Right atrium auricular region (tissue), 2 donors: ENCODE measurements around the gene CEBPG. TPM values are rescaled to one million over a fixed set of nuclear protein-coding genes. Genes with fewer than 3 reads are reported as not detected.

Experiments used
- DNase-seq: peaks from one replicate; pipeline ENCODE4 v3.0.0-alpha.2; 2019; ENCODE audit warnings: low spot score
- H3K27ac ChIP-seq, 2 donors: fragments of 200-600 bp; sonication (generic); 1 replicate in 1 of 2; 2 replicates in 1 of 2; pipeline ENCODE4 v1.5.1; 2016 to 2019
- H3K27me3 ChIP-seq, 2 donors: fragments of 200-600 bp; sonication (generic); one replicate each; pipeline versions ENCODE4 v1.5.1 to v1.6.0; 2017 to 2019
- H3K36me3 ChIP-seq: fragments of 200-600 bp; sonication (generic); one replicate; pipeline ENCODE4 v1.5.1; 2016
- H3K4me1 ChIP-seq, 2 donors: fragments of 200-600 bp; sonication (generic); one replicate each; pipeline versions ENCODE4 v1.5.1 to v1.6.0; 2017 to 2019
- H3K4me3 ChIP-seq, 2 donors: fragments of 200-600 bp; sonication (generic); 1 replicate in 1 of 2; 2 replicates in 1 of 2; pipeline ENCODE4 v1.5.1; 2017 to 2019; ENCODE audit warnings: mild to moderate bottlenecking in 1 of 2, moderate library complexity in 1 of 2
- H3K9me3 ChIP-seq, 2 donors: fragments of 200-600 bp; sonication (generic); one replicate each; pipeline ENCODE4 v1.5.1; 2019
- CTCF ChIP-seq, 2 donors: fragments of 200-600 bp; sonication (generic); IDR thresholded peaks; one replicate each; pipeline ENCODE4 v1.5.1; 2019; ENCODE audit warnings: antibody characterized with exemption in 2 of 2
- total RNA-seq, 2 donors: library from RNA; depleted of rRNA; stranded (reverse); fragments of >200 nt; gene quantifications; one replicate each; pipeline ENCODE4 v1.1.0, GENCODE V29; 2016

Gene CEBPG
- total RNA-seq, 2 donors from 2014 or later = 12.9 to 15.2 TPM

DNA sequence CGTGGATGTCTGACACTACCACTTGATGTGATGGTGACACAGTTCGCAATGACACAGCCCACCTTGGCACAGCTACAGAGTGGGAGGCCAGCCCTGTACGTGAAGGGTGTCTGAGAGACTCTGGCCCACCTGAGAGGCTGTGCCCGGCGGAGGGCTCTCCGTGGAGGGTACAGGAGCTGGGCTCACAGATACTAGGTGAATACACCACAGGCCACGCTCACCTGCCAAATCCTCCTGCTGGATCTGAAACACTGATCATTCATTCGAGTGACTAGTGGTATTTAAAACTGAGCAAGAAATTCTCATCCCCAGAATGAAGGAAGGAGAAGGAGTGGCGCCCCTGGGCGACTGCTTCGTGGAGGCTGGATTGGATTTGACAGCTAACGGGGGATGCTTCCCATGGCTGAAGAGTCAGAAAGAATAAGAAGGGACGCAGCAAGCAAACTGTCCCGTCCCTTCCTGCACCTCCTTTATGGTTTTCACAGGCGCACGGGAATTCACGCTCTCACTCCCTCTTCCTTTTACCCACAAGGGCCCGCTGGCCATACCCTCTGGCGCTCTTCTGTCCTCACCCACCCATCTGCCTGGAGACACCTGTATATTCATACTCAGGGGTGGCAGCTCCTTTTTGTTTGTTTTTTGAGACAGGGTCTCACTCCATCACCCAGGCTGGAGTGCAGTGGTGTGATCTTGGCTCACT, 25.0 kb downstream of the CEBPG start:
- Histone ChIP-seq H3K4me3 (no peak overlapping the region), H3K27me3 (no peaks in the 10 kb centered on the region), H3K27ac (no peak overlapping the region), H3K9me3 (no peaks in the 10 kb centered on the region), H3K4me1 (peaks cover 0 to 42% of the 10 kb centered on the region in 2 donors), H3K36me3 (no peaks in the 10 kb centered on the region)
- TF ChIP-seq CTCF (IDR thresholded peaks at IDR 0.05) = no peak
- DNase-seq = no peak

DNA sequence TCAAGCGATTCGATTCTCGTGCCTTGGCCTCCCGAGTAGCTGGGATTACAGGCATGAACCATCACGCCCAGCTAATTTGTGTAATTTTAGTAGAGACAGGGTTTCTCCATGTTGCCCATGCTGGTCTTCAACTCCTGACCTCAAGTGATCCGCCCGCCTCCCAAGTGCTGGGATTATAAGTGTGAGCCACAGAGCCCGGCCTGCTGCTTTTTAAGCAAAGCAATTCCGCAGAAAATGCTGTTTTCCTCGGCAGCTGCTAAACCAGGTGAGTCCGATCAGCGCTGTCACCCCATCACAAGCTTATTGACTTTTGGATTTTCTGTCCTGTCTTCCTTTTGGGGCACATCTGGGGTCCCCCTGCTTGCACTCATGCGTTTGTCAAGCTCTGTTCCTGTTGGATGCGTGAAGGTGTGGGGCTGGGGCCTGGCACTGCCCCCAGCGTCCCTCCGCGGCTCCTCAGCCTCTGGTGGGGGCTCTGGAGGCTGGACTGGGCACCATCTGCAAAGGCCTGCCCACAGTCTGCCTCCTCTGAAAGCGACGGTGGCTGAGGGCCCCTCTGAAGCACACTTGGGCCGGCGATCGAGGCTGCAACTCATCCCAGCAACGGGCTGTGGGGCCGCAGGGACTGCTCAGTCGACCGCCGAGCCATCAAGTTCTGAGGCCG, 25.7 kb downstream of the CEBPG start:
- no peak overlapping the region for H3K4me3 ChIP-seq
- no peaks in the 10 kb centered on the region for H3K27me3 ChIP-seq
- peaks cover 0 to 35% of the 10 kb centered on the region in 2 donors for H3K4me1 ChIP-seq
- no peak overlapping the region for H3K27ac ChIP-seq
- H3K36me3 ChIP-seq = no peaks in the 10 kb centered on the region
- no peak for DNase-seq
- TF ChIP-seq CTCF (IDR thresholded peaks at IDR 0.05) = no peak
- H3K9me3 ChIP-seq = no peaks in the 10 kb centered on the region

DNA sequence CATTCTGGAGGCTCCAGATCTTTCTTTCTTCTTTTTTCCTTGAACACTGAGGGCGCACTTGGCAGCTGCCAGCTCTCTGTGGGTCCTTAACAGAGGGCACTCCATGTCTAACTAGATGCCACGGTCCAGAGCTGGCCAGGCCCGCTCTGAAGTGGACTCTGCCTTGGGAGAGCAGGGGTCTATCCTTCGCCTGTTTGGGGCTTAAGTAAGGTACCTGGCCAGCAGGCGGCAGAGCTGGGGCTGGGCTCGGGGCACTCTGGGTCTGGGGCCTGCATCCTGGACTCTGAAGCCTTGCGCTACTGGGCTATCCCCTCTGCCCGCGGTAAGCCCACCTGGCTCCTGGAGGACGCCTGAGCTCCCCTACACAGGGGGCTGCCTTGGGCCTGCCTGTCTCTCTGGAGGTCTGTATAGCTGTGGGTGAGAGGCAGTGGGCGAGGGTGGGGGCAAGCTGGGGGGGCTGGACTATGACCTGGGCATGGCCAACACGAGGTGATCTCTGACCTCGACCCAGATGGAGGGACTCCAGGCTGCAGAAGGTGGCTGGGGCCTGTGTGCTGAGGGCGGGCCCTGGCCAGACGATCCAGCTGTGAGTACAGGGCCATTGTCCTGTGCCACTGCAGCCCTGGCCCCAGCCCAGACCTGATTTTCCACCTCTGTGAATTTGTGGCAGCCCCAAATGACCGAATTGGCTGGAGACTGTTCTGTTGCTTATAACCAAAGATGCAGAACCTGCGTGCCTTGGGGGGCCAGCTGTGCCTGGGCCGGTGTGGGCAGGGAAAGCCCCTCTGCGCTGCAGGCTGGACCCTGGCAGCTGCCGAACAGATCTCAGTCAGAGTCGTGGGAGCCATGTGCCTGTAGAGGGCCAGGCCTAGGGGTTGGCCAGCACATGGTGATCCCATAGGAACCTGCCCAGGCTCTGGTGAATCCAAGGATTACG, 26.5 kb downstream of the CEBPG start:
- DNase-seq = no peak

DNA sequence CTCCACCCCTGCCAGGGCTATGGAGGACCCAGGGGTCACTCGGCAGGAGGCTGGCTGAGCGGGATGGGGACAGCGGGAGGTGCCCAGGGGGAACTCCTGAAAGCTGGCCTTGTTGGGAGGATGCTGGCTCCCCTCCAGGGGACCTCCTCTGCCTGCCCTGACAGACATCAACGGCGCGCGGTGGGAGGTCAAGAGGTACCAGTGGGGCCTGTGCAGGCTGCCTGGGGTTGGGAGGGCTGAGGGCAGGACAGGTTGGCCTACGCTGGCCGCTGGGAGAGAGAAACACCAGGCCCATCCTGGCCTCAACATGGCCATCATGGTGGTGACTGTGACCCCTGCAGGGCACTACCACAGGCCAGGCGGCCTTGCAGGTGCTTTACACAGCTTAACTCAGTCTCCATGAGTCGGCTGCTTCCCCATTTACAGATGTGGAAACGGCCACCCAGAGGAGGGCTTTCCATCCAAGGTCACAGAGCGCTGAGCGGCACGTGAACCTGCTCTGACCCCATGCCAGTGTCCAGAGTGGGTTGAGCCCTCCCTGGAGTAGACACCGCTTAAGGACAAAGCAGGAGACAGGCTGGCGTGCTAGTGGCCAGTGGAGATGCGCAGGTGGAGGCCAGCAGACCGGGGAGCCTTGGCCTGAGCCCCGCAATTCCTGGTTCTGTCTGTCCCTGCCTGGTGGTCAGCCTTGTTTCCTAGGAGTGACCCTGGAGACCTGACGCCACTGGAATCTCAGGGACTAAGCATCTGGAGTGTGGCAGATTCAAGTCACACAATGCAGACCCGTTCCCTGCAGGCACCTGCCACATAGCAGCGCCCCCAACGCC, 27.6 kb downstream of the CEBPG start:
- no peak for TF ChIP-seq CTCF (IDR thresholded peaks at IDR 0.05)
- Histone ChIP-seq H3K9me3 (no peaks in the 10 kb centered on the region), H3K27ac (no peak overlapping the region), H3K36me3 (no peaks in the 10 kb centered on the region), H3K4me3 (no peak overlapping the region), H3K27me3 (no peaks in the 10 kb centered on the region), H3K4me1 (peaks cover 0 to 23% of the 10 kb centered on the region in 2 donors)
- no peak for DNase-seq

More for the DNA sequence above, 26.5 kb downstream of the CEBPG start:
- Histone ChIP-seq H3K27ac (no peak overlapping the region), H3K27me3 (no peaks in the 10 kb centered on the region), H3K9me3 (no peaks in the 10 kb centered on the region), H3K4me1 (peaks cover 0 to 28% of the 10 kb centered on the region in 2 donors), H3K36me3 (no peaks in the 10 kb centered on the region), H3K4me3 (no peak overlapping the region)
- TF ChIP-seq CTCF (IDR thresholded peaks at IDR 0.05) = no peak
